B cell (primary cell): ENCODE results near the gene RAI14.

ENCODE experiments used
- CTCF ChIP-seq: fragments of 200-600 bp; IDR thresholded peaks from one replicate; pipeline ENCODE4 v1.8.0; 2022; ENCODE audit warnings: antibody characterized with exemption, mild to moderate bottlenecking
- EZH2 ChIP-seq: IDR thresholded peaks from 2 replicates; pipeline ENCODE4 v1.6.1; 2012; ENCODE audit warnings: borderline replicate concordance, low read depth, mild to moderate bottlenecking, moderate library complexity, low read length; ENCODE audit not compliant: insufficient read depth, poor library complexity, severe bottlenecking

GRCh38 chr5:34867660-34868059, 211.5 kb downstream of the RAI14 start:
- TF ChIP-seq CTCF (no peak), EZH2 (no peak)
